GM19397 (cell line): ENCODE data around the gene SLC4A11.
"Not testable (repeated sequence)": the region's sequence is repeated elsewhere in the genome, so short reads cannot be mapped to it uniquely, and the experiment has no call there.

ENCODE experiments used
- ATAC-seq: cut with Tn5 transposase; IDR thresholded peaks from one replicate; pipeline ENCODE4 v1.9.1; 2021; ENCODE audit warnings: mild to moderate bottlenecking, moderate library complexity; ENCODE audit not compliant: unreplicated experiment

SLC4A11 gene

GRCh38 chr20:3204124-3204794, 34.7 kb downstream of the SLC4A11 start, which contains the start of gene DDRGK1:
Gene DDRGK1, minus strand, starts transcription at chr20:3204682. Its CDS starts 55 bp downstream, at chr20:3204627.
- ATAC-seq, result peak; percentile 85

DNA sequence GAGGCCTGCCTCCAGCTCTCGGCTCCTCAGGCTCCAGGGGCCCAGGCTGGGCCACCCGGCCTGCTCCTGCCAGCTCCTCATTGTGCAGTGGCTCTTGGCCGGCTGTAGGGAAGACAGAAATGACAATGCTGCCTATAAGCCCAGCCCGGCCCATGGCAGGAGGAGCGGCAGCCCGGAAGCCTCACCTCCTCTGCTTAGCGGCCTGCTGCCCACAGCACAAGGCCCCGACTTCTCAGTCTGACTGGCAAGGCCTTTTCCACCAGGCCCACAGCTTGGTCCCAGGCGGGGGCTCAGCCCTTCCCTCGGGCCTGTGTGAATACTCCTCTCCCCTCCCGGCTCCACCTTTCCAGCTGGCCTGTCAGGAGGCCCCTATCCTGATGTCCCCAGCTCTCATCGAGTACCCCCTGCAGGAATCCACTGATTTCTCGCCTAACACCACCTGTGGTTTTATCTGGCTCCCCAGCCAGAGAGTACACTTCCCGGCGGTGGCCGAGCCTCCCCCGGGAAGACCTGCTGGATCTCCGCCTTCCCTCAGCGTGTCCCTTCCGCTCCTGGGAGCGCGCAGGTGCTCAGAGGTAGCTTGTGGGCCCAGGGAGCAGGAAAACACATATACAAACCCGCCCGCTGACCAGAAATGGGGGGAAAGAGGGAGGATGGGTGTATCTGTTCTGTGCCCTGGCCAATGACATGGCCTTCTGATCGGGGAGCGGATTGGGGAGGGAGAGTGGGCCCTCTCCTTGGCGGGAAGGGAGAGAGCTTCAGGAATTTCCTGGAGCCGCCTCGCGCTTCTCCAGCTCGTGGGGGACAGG, 35.5 kb downstream of the SLC4A11 start:
- peak; percentile 9 for ATAC-seq

DNA sequence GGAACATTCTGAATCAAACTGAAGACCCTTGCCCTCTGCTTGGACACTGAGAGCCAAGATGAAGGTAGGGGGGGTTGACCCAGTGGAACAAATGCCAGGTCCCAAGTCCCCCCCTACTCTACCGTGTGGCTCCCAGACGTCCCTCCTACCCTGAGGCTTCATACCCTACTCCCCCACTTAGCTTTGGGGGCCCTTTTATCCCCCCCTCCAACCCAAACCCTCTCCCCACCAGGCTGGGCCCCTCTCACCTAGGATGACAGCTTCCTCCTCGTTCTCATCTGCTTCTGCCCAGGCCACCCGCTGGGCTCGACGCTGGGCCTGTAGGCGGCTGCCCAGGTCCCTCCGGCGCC, 36.0 kb downstream of the SLC4A11 start:
- no peak for ATAC-seq

- ATAC-seq, result no peak
These were observed 38.8 kb downstream of the SLC4A11 start for GRCh38 chr20:3199976-3200755.

- ATAC-seq, result no peak
These were observed 39.8 kb downstream of the SLC4A11 start for GRCh38 chr20:3199206-3199605.

DNA sequence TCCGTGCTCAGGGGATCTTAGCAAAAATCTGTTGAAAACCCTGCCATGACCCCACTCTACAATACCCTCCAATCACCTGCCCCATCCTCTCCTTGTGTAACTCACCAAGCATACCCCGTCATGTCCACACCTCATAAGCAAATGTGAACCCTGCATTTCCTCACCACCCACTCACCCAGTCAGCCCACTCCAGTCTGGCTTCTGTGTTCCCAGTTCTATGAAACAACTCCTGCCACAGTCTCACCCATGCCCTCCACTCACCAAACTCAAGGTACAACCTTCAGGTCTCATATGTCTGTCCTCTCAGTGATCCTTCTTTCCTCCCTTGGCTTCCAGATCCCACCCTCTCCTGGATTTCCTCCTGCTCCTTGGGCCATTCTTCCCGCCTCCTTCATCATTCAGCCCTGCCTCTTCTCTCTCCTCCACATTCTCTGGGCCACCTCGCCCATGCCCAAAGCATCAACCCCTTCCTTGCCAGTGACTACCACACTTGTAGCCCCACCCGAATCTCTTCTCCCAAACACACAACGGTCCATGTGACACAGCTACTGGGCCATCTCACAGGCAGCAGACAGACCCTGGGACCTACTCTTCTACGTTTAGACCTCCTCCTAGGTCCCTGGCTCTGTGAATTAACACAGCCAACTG, 43.3 kb downstream of the SLC4A11 start:
- no peak for ATAC-seq

DNA sequence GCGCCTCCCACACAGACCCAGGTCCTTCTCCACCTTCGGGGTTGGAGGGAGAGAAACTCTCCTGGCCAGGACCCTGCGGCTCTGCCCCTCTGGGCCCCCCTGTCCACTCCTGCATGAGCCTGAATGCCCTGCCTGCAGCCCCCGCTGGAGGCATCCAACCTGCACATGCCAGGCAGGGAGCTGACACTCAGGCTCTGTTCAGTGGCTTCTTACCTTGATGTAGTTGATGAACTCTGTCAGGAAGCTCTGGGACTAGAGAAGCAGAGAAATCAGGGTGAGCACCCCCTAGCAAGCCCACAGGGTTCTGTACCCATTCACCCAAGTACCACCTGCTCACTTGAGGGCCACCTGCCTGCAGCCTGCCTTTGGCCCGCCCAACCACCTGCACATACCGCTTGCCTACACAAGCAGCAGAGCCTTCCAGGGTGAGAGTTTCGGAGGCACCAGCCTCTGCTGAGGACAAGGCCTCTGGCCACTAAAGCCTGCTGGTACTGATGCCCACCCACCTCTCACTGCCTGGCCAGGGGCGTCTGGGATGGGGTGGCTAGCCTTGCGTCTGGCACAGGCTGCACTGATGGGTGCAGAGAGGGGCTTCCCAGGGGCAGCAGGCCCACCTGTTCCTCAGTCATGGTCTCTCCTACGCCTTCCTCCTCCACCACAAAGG, 44.2 kb downstream of the SLC4A11 start:
- ATAC-seq, result no peak

GRCh38 chr20:3193806-3194616, 45.0 kb downstream of the SLC4A11 start:
- ATAC-seq, result no peak

DNA sequence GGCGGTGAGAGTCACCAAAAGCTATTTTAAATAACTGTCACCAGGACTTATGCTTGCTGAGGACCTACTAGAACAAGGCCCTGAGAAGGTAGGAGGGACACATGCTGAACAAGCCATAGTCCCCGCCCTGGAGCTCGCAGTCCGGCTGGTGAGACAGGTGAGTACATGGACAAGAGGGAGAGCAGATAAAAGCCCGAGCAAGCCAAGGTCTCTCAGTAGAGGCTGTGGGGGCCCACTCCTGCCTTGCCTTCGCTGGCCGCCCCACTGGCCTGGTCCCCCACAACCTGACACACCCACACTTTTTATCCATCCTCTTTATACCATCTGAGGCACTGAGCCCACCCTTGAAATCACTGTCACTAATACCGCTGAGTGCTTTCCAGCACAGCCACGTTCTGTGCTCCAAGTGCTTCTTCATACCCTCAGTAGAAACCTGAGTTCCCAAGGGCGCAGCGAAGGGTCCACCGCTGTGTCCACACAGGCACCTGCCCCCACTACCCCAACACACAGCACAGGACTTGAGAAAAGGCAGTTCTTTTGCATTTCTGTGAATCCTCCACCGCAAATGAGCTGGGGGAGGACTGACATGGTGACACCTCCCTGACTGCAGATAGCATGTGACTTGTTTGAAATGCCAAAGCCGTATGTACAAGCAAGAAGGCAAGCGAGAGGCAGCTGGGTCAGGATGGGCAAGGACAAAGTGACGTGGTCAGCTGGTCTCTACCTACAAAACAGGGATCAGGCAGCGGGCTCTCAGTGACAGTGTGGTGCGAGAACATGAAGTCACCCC, 46.6 kb downstream of the SLC4A11 start:
- ATAC-seq, result no peak

GRCh38 chr20:3190681-3191111, 48.3 kb downstream of the SLC4A11 start:
- no peak for ATAC-seq

GRCh38 chr20:3189561-3190131, 49.3 kb downstream of the SLC4A11 start:
- ATAC-seq, result no peak

- no peak for ATAC-seq
These were observed 50.1 kb downstream of the SLC4A11 start for GRCh38 chr20:3188823-3189413.

- ATAC-seq, result not testable (repeated sequence)
These were observed 51.1 kb downstream of the SLC4A11 start for GRCh38 chr20:3187861-3188260.

- no peak for ATAC-seq
These were observed 54.9 kb downstream of the SLC4A11 start for GRCh38 chr20:3183896-3184612.

GRCh38 chr20:3182429-3182828, 56.6 kb downstream of the SLC4A11 start:
- not testable (repeated sequence) for ATAC-seq

DNA sequence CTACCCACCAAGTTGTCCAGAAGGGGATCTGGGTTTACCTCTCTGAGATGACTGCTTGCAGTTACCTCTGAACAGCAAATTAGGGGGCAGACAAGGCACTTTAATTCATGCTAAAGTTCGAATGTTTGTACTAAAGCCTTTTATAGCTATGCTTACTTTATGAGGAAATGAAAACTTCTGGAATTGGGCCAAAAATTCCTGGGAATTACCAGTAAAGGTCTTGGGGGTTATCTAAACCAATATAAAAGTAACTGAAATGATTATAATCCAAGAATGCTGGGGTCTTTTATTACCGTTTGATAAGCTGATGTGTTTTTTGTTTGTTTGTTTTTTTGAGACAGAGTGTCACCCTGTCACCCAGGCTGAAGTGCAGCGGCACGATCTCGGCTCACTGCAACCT, 57.7 kb downstream of the SLC4A11 start:
- ATAC-seq, result no peak

DNA sequence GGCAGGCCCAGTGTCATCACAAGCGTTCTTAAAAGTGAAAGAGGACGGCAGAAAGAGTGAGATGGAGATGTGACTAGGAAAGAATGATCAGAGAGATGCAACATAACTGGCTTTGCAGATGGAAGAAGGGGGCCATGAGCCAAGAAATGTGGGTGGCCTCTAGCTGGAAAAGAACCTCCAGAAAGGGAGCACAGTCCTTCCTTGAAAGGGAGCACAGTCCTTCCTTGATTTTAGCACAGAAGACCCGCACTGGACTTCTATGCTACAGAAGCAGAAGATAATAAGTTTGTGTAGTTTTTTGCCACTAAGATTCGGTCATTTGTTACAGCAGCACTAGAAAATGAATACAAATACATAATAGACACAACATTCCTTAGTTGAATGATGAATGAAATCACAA, 58.7 kb downstream of the SLC4A11 start:
- ATAC-seq, result no peak
